AG04450 (cell line): Measurements from ENCODE around the gene ZNF580. TPM values are rescaled to one million over a fixed set of nuclear protein-coding genes. Genes with fewer than 3 reads are reported as not detected.

Experiments
- CTCF ChIA-PET: fragments of 300-600, 350-600 bp; formaldehyde crosslinking; extraction: SDS; loops from one replicate; lab custom pipeline; 2022; ENCODE audit warnings: antibody characterized with exemption, inconsistent platforms; lab: Charles Lee
- POLR2A ChIA-PET: fragments of 350-600 bp; formaldehyde crosslinking; extraction: SDS; loops from one replicate; lab custom pipeline; 2021; ENCODE audit warnings: antibody characterized with exemption, inconsistent platforms; lab: Yijun Ruan, JAX
- DNase-seq: peaks from one replicate; pipeline ENCODE4 v3.0.0-alpha.2; 2011; ENCODE audit warnings: low read depth, low spot score
- H3K27ac ChIP-seq: one replicate; pipeline ENCODE4 v1.5.1; 2012; ENCODE audit warnings: low read depth, low read length, control low read depth
- H3K27me3 ChIP-seq: one replicate; pipeline ENCODE4 v1.6.0; 2012; ENCODE audit warnings: low read length; ENCODE audit not compliant: control insufficient read depth, insufficient read depth
- H3K4me3 ChIP-seq: 2 replicates; pipeline ENCODE4 v1.5.1; 2011; ENCODE audit warnings: mild to moderate bottlenecking, low read depth, low read length, control low read depth
- H3K9me3 ChIP-seq: 2 replicates; pipeline ENCODE4 v1.5.1; 2012; ENCODE audit warnings: low read length; ENCODE audit not compliant: control insufficient read depth, insufficient read depth
- polyA plus RNA-seq: library from polyadenylated mRNA; depleted of rRNA; stranded (reverse); fragments of >200 nt; gene quantifications from 2 replicates; pipeline ENCODE4 v1.2.3, GENCODE V29; 2011
- TF ChIP-seq, protein P1 (sequence below): IDR thresholded peaks from 2 replicates; pipeline ENCODE4 v1.5.1; 2011; ENCODE audit warnings: low read depth, low read length, control low read depth, inconsistent platforms

ZNF580 gene
- polyA plus RNA-seq, 1 experiment = 7.3 TPM

DNA sequence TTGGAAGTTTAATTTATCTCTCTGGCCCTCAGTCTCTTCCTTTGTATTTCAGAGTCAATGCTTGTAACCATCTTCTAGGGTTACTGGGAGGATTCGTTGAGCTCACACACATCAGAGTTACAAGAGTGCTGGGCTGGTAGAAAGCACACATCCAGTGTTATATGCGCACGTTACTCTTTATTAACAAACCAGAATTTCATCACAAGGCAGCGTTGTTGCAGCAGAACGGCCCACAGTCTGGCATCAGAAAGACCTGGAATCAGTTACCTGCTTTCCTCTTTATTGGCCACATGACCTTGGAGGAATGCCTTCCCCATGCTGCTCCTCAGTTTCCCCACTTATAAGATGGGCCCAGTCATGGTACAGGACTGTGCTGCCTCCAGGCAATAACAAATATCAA is 31.5 kb upstream of the ZNF580 start:
- no peak for DNase-seq
- CTCF ChIA-PET = interaction anchor here (0.6 to 2.2 kb wide), 4 partner anchors 22 to 142 kb away, joined by 6 to 12 read pairs (median 9); no protein-coding TSS in a partner anchor

DNA sequence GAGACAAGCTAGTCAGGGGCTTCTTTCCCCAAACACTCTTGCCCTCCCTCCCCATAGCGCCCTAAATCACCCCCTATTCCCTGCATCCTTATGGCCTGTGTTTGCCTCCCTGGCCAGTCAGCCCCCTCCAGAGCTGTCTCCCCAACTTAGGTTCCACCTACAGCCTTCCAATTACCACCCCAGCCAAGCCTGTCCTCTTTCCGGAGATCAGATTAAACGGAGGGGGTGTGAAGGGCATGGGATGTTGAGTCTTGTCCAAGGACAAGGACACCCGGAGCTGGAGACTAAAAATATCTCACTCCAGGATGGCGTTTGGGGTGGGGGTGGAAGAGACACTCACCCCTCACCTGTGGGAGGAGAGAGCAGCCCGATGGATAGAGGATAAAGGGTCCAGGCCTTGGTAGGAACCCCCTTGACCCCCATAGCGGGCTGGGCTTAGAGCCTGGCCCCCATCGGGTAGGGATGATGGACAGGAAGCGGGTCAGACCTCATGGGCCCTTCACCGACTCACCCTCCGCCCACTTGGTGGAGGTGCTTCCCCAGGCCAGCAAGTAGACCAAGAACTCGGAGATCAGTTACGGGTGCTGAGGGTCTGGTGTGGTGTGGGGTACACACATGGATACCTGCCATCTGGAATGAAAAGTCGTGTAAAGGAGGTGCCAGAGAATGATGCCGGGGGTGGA is 29.4 kb upstream of the ZNF580 start:
- ChIA-PET CTCF (interaction anchor here (1.0 to 1.4 kb wide), 2 partner anchors 95 to 107 kb away, joined by 5 to 7 read pairs; no protein-coding TSS in a partner anchor), POLR2A (interaction anchor here (1.4 kb wide), 1 partner anchor 13 kb away, joined by 6 read pairs; the partner anchor contains the start of gene ZNF784)
- DNase-seq = no peak

More for the DNA sequence above, 31.5 kb upstream of the ZNF580 start:
- Histone ChIP-seq H3K27ac (no peak overlapping the region), H3K9me3 (peaks cover 5% of the 10 kb centered on the region), H3K27me3 (no peaks in the 10 kb centered on the region), H3K4me3 (no peak overlapping the region)
- POLR2A ChIA-PET = no interaction called here
- TF ChIP-seq, protein P1, sequence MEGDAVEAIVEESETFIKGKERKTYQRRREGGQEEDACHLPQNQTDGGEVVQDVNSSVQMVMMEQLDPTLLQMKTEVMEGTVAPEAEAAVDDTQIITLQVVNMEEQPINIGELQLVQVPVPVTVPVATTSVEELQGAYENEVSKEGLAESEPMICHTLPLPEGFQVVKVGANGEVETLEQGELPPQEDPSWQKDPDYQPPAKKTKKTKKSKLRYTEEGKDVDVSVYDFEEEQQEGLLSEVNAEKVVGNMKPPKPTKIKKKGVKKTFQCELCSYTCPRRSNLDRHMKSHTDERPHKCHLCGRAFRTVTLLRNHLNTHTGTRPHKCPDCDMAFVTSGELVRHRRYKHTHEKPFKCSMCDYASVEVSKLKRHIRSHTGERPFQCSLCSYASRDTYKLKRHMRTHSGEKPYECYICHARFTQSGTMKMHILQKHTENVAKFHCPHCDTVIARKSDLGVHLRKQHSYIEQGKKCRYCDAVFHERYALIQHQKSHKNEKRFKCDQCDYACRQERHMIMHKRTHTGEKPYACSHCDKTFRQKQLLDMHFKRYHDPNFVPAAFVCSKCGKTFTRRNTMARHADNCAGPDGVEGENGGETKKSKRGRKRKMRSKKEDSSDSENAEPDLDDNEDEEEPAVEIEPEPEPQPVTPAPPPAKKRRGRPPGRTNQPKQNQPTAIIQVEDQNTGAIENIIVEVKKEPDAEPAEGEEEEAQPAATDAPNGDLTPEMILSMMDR = no peak

DNA sequence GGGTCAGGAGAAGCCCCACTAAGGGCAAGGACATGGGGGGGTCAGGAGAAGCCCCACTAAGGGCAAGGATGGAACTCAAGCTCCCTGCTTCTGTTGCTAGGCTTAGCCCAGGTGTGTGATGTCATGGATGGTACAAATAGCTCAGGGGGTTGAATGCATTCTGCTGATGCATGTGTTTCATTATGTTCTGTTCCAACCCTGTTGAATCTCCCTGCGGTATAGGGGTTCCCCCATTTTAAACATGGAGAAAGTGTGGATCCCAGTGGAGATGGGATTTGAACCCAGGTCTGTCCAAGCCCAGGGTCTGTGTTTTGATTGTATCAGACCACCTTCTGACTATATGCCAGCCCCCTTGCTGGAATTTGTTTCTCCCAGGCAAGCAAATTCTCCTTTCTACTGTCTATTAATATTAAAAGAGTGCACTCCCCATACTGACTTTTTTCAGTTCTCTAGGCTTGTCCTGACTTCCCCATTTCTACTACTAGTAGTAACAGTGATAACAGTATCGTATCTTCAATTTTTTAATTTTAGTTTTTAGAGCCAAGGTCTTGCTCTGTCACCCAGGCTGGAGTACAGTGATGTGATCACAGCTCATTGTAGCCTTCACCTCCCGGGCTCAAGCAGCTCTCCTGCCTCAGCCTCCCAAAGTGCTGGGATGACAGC is 28.7 kb upstream of the ZNF580 start:
- Histone ChIP-seq H3K9me3 (peaks cover 12% of the 10 kb centered on the region), H3K27ac (no peak overlapping the region), H3K4me3 (no peak overlapping the region), H3K27me3 (no peaks in the 10 kb centered on the region)
- DNase-seq = no peak
- TF ChIP-seq, protein P1 = no peak
- CTCF ChIA-PET = no interaction called here
- POLR2A ChIA-PET = no interaction called here

More for the DNA sequence above, 29.4 kb upstream of the ZNF580 start:
- TF ChIP-seq, protein P1 = no peak
- Histone ChIP-seq H3K4me3 (no peak overlapping the region), H3K27ac (no peak overlapping the region), H3K9me3 (peaks cover 9% of the 10 kb centered on the region), H3K27me3 (no peaks in the 10 kb centered on the region)

DNA sequence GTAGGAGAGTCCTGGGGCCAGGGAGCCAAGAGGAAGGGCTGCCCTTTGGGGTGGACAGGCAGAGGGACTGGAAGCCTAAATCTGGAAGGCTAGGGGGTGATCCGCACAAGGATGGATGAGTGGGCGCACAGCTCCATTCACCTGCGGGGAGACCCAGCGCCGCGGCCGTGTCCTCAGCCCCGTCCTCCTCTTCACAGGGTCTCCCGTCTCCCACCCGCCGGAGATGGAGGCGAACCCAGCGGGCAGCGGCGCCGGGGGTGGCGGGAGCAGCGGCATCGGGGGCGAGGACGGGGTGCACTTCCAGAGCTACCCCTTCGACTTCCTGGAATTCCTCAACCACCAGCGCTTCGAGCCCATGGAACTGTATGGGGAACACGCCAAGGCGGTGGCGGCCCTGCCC is 27.4 kb upstream of the ZNF580 start:
- DNase-seq = no peak
- Histone ChIP-seq H3K4me3 (no peak overlapping the region), H3K9me3 (peaks cover 12% of the 10 kb centered on the region), H3K27ac (no peak overlapping the region), H3K27me3 (no peaks in the 10 kb centered on the region)
- ChIA-PET POLR2A (no interaction called here), CTCF (no interaction called here)
- TF ChIP-seq, protein P1 = no peak
